Stimulated activated CD4-positive, alpha-beta T cell treated with anti-CD3 and anti-CD28 coated beads, Interleukin-4, amount 100 ng/mL, for 48 hours (primary cell): ENCODE results near the gene PDIA5.

Source experiments
- DNase-seq, 2 donors: peaks; one replicate each; pipeline ENCODE4 v3.0.0-alpha.2; 2020; ENCODE audit warnings: low read depth in 2 of 2

PDIA5 gene

GRCh38 chr3:123066896-123067688 lies at the start of gene PDIA5:
TSS of gene PDIA5 (plus strand) at chr3:123067025. CDS start at chr3:123067165, 140 bp downstream.
- DNase-seq = peak; percentile 70 to 77

- DNase-seq = no peak
Observed at GRCh38 chr3:123018683-123019082, 48.1 kb upstream of the PDIA5 start.

- DNase-seq = no peak
Observed at GRCh38 chr3:123019161-123019560, 47.7 kb upstream of the PDIA5 start.

- no peak for DNase-seq
Observed at GRCh38 chr3:123019591-123019990, 47.2 kb upstream of the PDIA5 start.

- DNase-seq = no peak
Observed at GRCh38 chr3:123020709-123021108, 46.1 kb upstream of the PDIA5 start.

- no peak for DNase-seq
Observed at GRCh38 chr3:123021388-123021787, 45.4 kb upstream of the PDIA5 start.

- no peak for DNase-seq
Observed at GRCh38 chr3:123021996-123022510, 44.8 kb upstream of the PDIA5 start.

GRCh38 chr3:123024056-123024455 lies 42.8 kb upstream of the PDIA5 start:
- DNase-seq = no peak

- DNase-seq = no peak
Observed at GRCh38 chr3:123025642-123026521, 40.9 kb upstream of the PDIA5 start.

GRCh38 chr3:123026565-123027291 lies 40.1 kb upstream of the PDIA5 start:
- no peak for DNase-seq

- DNase-seq = no peak
Observed at GRCh38 chr3:123027292-123028232, 39.3 kb upstream of the PDIA5 start, which contains the start of gene SEMA5B. TSS of gene SEMA5B (minus strand) at chr3:123027763. CDS start at chr3:122961263, 66,500 bp downstream.

- DNase-seq = no peak
Observed at GRCh38 chr3:123028233-123028828, 38.5 kb upstream of the PDIA5 start.

- no peak for DNase-seq
Observed at GRCh38 chr3:123031051-123031450, 35.8 kb upstream of the PDIA5 start.

GRCh38 chr3:123032057-123032456 lies 34.8 kb upstream of the PDIA5 start:
- no peak for DNase-seq

- no peak for DNase-seq
Observed at GRCh38 chr3:123034120-123034519, 32.7 kb upstream of the PDIA5 start.

- DNase-seq = no peak
Observed at GRCh38 chr3:123034996-123035395, 31.8 kb upstream of the PDIA5 start.

- no peak for DNase-seq
Observed at GRCh38 chr3:123036352-123037014, 30.3 kb upstream of the PDIA5 start.

- no peak for DNase-seq
Observed at GRCh38 chr3:123037015-123037375, 29.8 kb upstream of the PDIA5 start.

GRCh38 chr3:123038751-123039150 lies 28.1 kb upstream of the PDIA5 start:
- no peak for DNase-seq

- no peak for DNase-seq
Observed at GRCh38 chr3:123039178-123039577, 27.6 kb upstream of the PDIA5 start.
